Brain microvascular endothelial cell (primary cell): Measurements from ENCODE around the gene PPP1R11.

ENCODE experiments used
- DNase-seq: peaks from one replicate; pipeline ENCODE4 v3.0.0-alpha.2; 2020
- H3K27ac ChIP-seq: fragments of 250-450 bp; sonication (Bioruptor Pico); 2 replicates; pipeline ENCODE4 v1.5.1; 2020; ENCODE audit warnings: mild to moderate bottlenecking, moderate library complexity
- H3K27me3 ChIP-seq: fragments of 250-450 bp; sonication (Bioruptor Pico); replicated peaks from 2 replicates; pipeline ENCODE4 v1.5.1; 2020; ENCODE audit warnings: mild to moderate bottlenecking
- H3K36me3 ChIP-seq: fragments of 250-450 bp; sonication (Bioruptor Pico); replicated peaks from 2 replicates; pipeline ENCODE4 v1.5.1; 2020; ENCODE audit warnings: mild to moderate bottlenecking
- H3K4me3 ChIP-seq: 2 replicates; pipeline ENCODE4 v1.5.1; 2011; ENCODE audit warnings: low read depth, mild to moderate bottlenecking, control low read depth, low read length, moderate library complexity
- CTCF ChIP-seq: IDR thresholded peaks from 2 replicates; pipeline ENCODE4 v1.5.1; 2011; ENCODE audit warnings: low read depth, mild to moderate bottlenecking, moderate library complexity, low read length, control low read depth, inconsistent platforms; ENCODE audit errors: missing control alignments
- in situ Hi-C: cut with HindIII; loops from 2 replicates; pipeline ENCODE4 v1.10.0; 2017; ENCODE audit warnings: low sequenced_read_pairs, low pct_ligation_motif_present

Gene PPP1R11

GRCh38 chr6:30101444-30102413, 34.7 kb downstream of the PPP1R11 start:
- no peak overlapping the region for H3K27ac ChIP-seq
- in situ Hi-C loops: no loop called here
- H3K27me3 ChIP-seq: peaks cover 50% of the 10 kb centered on the region
- peak overlapping the region; percentile 48 for H3K4me3 ChIP-seq
- DNase-seq: peak; percentile 67
- TF ChIP-seq CTCF: no peak
- H3K36me3 ChIP-seq: no peaks in the 10 kb centered on the region

GRCh38 chr6:30102414-30102969, 35.5 kb downstream of the PPP1R11 start:
- DNase-seq: no peak
- H3K36me3 ChIP-seq: no peaks in the 10 kb centered on the region
- H3K4me3 ChIP-seq: peak overlapping the region; percentile 48
- in situ Hi-C loops: no loop called here
- no peak overlapping the region for H3K27ac ChIP-seq
- H3K27me3 ChIP-seq: peaks cover 48% of the 10 kb centered on the region
- no peak for TF ChIP-seq CTCF

GRCh38 chr6:30102970-30103871, 36.2 kb downstream of the PPP1R11 start:
- in situ Hi-C loops: no loop called here
- TF ChIP-seq CTCF: peak; percentile 92
- peaks cover 46% of the 10 kb centered on the region for H3K27me3 ChIP-seq
- no peaks in the 10 kb centered on the region for H3K36me3 ChIP-seq
- no peak overlapping the region for H3K27ac ChIP-seq
- peak overlapping the region; percentile 35 for H3K4me3 ChIP-seq
- DNase-seq: peak; percentile 85

GRCh38 chr6:30103872-30104179, 36.8 kb downstream of the PPP1R11 start:
- Histone ChIP-seq H3K27me3 (peaks cover 40% of the 10 kb centered on the region), H3K4me3 (no peak overlapping the region), H3K36me3 (no peaks in the 10 kb centered on the region), H3K27ac (no peak overlapping the region)
- no peak for TF ChIP-seq CTCF
- no peak for DNase-seq
- in situ Hi-C loops: no loop called here

- TF ChIP-seq CTCF: no peak
- peaks cover 35% of the 10 kb centered on the region for H3K27me3 ChIP-seq
These were observed 37.7 kb downstream of the PPP1R11 start for GRCh38 chr6:30104661-30105060.

More at GRCh38 chr6:30104661-30105060, 37.7 kb downstream of the PPP1R11 start:
- Histone ChIP-seq H3K36me3 (no peaks in the 10 kb centered on the region), H3K4me3 (no peak overlapping the region), H3K27ac (no peak overlapping the region)
- in situ Hi-C loops: no loop called here
- no peak for DNase-seq
